Activated T-helper 17 cell treated with anti-CD3 and anti-CD28 coated beads, Interleukin-2, amount 50 U/mL, for 72 hours (primary cell): ENCODE measurements around the gene IKZF2. TPM values are rescaled to one million over a fixed set of nuclear protein-coding genes. Genes with fewer than 3 reads are reported as not detected.

ENCODE experiments used
- ATAC-seq: fragments of 150-1000 bp; cut with Tn5 transposase; replicated peaks from 2 replicates; pipeline ENCODE4 v1.10.0; 2021; ENCODE audit warnings: mild to moderate bottlenecking, moderate library complexity
- H3K27ac Mint-ChIP-seq: one replicate; pipeline ENCODE4 v1.8.0; 2022; ENCODE audit warnings: mixed read lengths
- H3K27me3 Mint-ChIP-seq: one replicate; pipeline ENCODE4 v1.8.0; 2022; ENCODE audit warnings: mixed read lengths
- H3K36me3 Mint-ChIP-seq: one replicate; pipeline ENCODE4 v1.8.0; 2022; ENCODE audit warnings: low read depth, mild to moderate bottlenecking, mixed read lengths
- H3K4me1 Mint-ChIP-seq: one replicate; pipeline ENCODE4 v1.8.0; 2022; ENCODE audit warnings: mixed read lengths
- H3K4me3 Mint-ChIP-seq: one replicate; pipeline ENCODE4 v1.8.0; 2022; ENCODE audit warnings: mild to moderate bottlenecking, mixed read lengths
- H3K9me3 Mint-ChIP-seq: one replicate; pipeline ENCODE4 v1.8.0; 2022; ENCODE audit warnings: mixed read lengths
- total RNA-seq, 2 donors: library from RNA; stranded (reverse); gene quantifications; one replicate each; pipeline ENCODE4 v1.2.3, GENCODE V29; 2022

The IKZF2 gene
- total RNA-seq, 2 donors from 2014 or later: 8.7 to 12.4 TPM

DNA sequence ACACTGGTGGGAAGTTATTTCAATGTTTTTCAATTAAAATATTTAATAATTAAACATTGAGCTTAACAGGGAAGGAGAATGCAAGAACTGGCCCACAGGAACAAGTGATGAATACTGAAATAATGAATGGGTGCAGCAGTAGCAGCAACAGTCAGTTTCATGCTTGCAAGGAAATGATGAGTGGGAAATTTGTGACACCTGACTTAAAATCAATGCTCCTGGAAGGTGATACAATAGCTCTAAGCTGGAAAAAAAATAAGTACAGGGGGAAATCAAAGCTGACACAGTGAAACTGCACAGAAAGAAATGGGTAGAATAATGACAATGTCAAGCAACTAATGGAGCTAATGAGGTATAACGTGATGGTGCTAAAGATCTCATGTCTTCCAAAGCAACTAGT lies 184.5 kb downstream of the IKZF2 start:
- no peaks in the 10 kb centered on the region for H3K36me3 Mint-ChIP-seq
- no peak overlapping the region for H3K4me3 Mint-ChIP-seq
- no peaks in the 10 kb centered on the region for H3K4me1 Mint-ChIP-seq
- no peak for ATAC-seq
- H3K9me3 Mint-ChIP-seq: no peaks in the 10 kb centered on the region
- no peaks in the 10 kb centered on the region for H3K27me3 Mint-ChIP-seq
- H3K27ac Mint-ChIP-seq: no peak overlapping the region

DNA sequence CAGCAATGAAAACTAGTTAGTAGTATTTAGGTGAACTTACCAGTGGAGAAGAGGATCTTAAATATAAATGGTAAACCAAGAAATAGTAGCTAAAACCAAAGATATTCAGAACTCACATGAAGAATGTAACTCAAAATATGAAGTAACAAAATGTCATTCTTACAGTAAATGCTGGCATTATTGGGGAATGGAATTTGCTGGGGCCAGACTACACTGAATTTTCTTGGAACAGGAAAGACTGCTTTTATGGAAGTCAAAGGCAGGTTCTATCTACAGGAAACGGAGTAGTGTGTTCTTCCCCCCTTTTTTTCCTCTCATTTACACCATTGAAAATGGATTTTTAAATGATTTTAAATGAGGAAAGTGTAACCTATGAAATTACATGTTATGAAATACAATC lies 188.7 kb downstream of the IKZF2 start:
- no peak overlapping the region for H3K4me3 Mint-ChIP-seq
- no peak overlapping the region for H3K27ac Mint-ChIP-seq
- no peaks in the 10 kb centered on the region for H3K36me3 Mint-ChIP-seq
- peaks cover 13% of the 10 kb centered on the region for H3K4me1 Mint-ChIP-seq
- no peak for ATAC-seq
- H3K27me3 Mint-ChIP-seq: no peaks in the 10 kb centered on the region
- H3K9me3 Mint-ChIP-seq: no peaks in the 10 kb centered on the region

DNA sequence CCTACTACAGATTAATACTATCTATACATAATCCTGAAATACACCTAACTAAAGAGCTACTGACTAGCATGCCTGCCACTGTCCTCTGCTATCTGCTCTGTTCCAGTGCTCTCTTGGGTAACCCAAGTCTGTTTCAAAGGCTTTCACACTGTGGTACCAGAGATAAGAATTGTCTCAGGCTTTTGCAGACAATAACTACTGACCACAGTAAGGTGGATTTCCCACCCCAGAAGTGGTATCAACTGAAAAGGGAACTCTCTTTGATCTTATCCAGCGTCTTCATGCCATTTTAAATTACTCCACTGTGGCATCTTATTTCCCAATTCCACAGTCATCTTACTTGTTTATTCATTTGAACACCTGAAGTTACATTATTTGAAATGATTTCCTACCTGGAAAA lies 190.2 kb downstream of the IKZF2 start:
- H3K27ac Mint-ChIP-seq: no peak overlapping the region
- ATAC-seq: peak; percentile 56
- no peak overlapping the region for H3K4me3 Mint-ChIP-seq

DNA sequence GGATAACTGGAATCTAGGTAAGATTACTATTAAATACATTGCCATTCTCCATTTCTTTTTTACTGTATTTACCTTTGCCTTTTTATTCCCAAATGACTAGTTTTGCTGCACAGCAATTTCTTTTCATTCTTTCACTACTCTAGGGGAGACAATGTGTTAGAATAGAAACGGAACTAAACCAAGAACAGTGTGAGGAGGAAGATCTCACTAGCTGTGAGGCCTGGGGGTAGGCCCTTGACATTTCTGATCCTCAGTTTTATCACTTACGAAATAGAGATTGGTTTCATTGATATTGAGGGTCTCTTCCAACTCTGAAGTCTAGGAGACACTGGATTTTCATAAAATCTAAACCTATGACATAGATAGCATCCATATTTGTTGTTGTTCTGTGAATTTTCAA lies 191.1 kb downstream of the IKZF2 start:
- peaks cover 16% of the 10 kb centered on the region for H3K4me1 Mint-ChIP-seq
- ATAC-seq: no peak
- H3K27me3 Mint-ChIP-seq: no peaks in the 10 kb centered on the region
- H3K9me3 Mint-ChIP-seq: no peaks in the 10 kb centered on the region
- no peak overlapping the region for H3K4me3 Mint-ChIP-seq
- H3K36me3 Mint-ChIP-seq: no peaks in the 10 kb centered on the region
- H3K27ac Mint-ChIP-seq: no peak overlapping the region

More for the DNA sequence above, 190.2 kb downstream of the IKZF2 start:
- peaks cover 16% of the 10 kb centered on the region for H3K4me1 Mint-ChIP-seq
- H3K27me3 Mint-ChIP-seq: no peaks in the 10 kb centered on the region
- H3K9me3 Mint-ChIP-seq: no peaks in the 10 kb centered on the region
- no peaks in the 10 kb centered on the region for H3K36me3 Mint-ChIP-seq

DNA sequence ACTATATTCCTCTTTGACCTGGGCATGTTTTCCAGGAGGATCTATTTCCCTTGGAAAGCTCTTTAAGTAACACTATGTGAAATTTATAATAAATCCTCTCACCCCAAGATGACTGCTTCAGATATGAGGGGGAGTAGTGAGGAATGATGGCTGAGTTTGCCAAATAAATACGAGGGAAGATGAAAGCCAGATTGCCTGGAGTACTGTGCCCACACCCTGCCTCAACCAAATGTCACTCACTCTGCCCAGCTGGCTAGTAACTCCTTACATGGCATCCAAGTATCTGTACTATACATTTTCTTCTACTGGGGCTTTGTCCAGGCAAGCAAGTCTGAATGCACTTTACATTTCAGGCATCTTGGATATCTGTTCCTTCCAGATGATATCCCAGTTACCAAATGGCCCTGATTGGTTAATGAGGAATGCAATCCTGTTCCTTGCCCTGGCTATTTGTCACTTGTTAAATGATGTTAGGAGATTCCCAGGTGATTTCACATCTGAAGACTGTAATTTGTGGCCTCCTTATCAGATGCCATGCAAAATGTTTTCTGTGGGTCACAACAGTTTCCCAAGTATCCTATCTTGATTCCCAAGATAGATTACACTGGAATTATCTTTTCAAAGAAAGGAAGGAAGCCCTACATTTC lies 191.8 kb downstream of the IKZF2 start:
- no peaks in the 10 kb centered on the region for H3K27me3 Mint-ChIP-seq
- no peak for ATAC-seq
- no peak overlapping the region for H3K4me3 Mint-ChIP-seq
- H3K9me3 Mint-ChIP-seq: no peaks in the 10 kb centered on the region
- no peaks in the 10 kb centered on the region for H3K36me3 Mint-ChIP-seq
- no peak overlapping the region for H3K27ac Mint-ChIP-seq
- peaks cover 16% of the 10 kb centered on the region for H3K4me1 Mint-ChIP-seq

DNA sequence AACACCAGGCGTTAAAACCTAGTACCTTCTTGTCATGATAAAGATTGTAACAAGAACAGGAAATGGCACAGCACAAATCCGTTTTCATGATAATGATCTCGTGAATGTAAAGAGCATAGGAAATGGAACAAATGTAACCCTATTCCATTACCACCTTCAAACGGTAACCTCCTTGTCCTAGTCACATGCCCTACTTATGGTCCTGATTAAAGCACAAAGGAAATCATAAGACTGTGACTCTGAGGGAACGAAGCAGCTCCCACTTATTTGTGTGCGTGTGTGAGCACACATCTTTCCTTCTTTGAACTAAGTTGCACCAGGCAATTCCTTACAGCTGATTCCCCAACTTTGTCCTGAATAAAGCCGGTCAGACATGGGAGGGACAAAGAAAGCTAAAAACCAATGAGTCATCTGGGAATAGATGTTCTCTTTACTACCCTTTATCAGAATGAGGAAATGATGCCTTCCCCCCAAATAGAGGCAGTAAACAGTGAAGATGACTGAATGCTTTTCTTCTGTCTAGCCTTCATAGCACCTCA lies 192.6 kb downstream of the IKZF2 start:
- H3K27me3 Mint-ChIP-seq: no peaks in the 10 kb centered on the region
- peak overlapping the region; percentile 71 for H3K27ac Mint-ChIP-seq
- peak overlapping the region; percentile 71 for H3K4me3 Mint-ChIP-seq
- ATAC-seq: peak; percentile 46
- H3K9me3 Mint-ChIP-seq: no peaks in the 10 kb centered on the region
- H3K36me3 Mint-ChIP-seq: no peaks in the 10 kb centered on the region
- H3K4me1 Mint-ChIP-seq: peaks cover 16% of the 10 kb centered on the region

DNA sequence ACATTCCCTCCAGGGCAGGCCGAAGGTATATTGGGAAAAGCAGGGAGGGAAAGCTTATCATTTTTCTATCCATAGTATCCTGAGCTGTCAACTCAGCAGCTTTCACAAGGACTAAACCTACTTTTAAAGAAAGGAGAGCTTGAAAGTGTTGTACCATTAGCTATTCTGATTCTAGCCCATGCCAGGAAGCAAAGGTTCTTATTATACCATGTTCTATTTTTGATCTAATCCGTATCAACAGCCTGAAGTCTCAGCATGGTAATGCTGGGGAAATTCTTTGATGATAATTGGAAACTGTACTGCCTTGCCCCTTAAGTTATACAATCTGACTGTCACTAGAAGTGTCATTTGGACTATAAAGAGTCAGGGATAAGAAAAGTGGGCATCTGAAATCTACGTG lies 193.3 kb downstream of the IKZF2 start:
- peak overlapping the region; percentile 71 for H3K4me3 Mint-ChIP-seq

DNA sequence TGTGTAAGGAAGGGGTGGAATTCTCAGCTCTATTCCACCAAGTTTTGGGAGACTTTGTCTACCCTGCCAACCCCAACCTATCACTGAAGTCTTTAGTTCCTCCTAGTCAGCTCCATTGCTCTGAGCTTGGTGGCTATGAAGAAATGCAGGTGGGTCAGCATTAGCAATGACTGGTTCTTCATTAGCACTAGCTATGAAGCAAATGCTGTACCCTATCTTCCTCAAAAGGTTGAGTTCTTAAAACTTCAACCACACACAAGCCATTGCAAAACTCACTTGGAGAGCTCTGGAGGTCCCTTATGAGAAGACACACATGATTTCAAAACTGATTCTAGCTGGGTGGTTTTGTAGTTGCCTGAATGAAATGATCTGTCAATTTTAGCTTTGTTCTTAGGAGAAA lies 193.8 kb downstream of the IKZF2 start:
- peak overlapping the region; percentile 71 for H3K27ac Mint-ChIP-seq
- ATAC-seq: peak; percentile 64
- H3K36me3 Mint-ChIP-seq: no peaks in the 10 kb centered on the region
- H3K9me3 Mint-ChIP-seq: peaks cover 2% of the 10 kb centered on the region
- peaks cover 16% of the 10 kb centered on the region for H3K4me1 Mint-ChIP-seq
- H3K27me3 Mint-ChIP-seq: no peaks in the 10 kb centered on the region
- peak overlapping the region; percentile 71 for H3K4me3 Mint-ChIP-seq

More for the DNA sequence above, 193.3 kb downstream of the IKZF2 start:
- H3K27me3 Mint-ChIP-seq: no peaks in the 10 kb centered on the region
- peaks cover 16% of the 10 kb centered on the region for H3K4me1 Mint-ChIP-seq
- no peaks in the 10 kb centered on the region for H3K9me3 Mint-ChIP-seq
- no peaks in the 10 kb centered on the region for H3K36me3 Mint-ChIP-seq
- peak overlapping the region; percentile 71 for H3K27ac Mint-ChIP-seq
- no peak for ATAC-seq

DNA sequence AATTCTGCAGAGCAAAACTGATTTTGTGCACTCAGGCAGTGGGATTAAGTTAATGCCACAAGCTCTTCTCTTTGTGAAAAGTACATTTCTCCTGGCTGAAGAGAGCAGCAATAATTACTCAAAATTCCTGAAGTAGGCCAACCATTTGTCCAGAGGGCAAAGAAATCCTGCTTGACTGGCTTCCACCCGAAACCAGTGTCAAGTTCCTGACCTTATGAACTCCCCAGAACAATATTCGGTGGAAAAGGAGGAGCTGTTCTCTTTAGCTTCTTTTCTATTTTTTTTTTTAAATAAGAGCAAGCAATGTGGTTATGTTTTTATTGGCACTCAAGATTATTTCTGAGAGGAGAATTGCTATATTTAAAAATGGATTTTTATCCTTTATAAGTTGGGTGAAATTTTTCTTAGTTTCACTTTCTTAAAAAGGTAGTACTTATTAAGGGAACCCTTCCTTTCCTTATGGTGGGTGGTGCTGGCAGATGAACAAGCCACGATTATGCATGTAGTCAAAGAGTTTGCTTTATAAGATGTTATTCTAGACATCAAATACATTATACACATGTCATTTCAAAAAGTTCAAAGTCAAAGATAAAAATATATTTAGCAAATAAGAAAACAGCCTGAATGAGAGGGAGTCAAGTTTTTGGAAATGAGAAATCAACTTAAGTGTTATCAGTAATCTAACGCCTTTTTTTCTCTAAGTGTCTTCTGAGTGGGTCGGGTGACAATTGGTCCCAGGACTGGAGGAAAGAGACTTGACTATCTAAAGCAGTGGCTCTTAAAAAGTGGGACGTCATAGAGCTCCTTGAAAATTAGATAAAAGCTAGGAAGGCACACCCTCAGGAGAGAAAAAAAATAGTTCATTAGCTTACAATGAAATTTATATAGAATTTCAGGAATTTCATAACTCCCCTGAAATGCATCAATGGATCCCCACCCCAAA lies 194.5 kb downstream of the IKZF2 start:
- no peaks in the 10 kb centered on the region for H3K27me3 Mint-ChIP-seq
- no peak for ATAC-seq
- H3K27ac Mint-ChIP-seq: no peak overlapping the region
- H3K9me3 Mint-ChIP-seq: peaks cover 5% of the 10 kb centered on the region
- H3K4me3 Mint-ChIP-seq: peak overlapping the region; percentile 71
- H3K4me1 Mint-ChIP-seq: peaks cover 16% of the 10 kb centered on the region
- H3K36me3 Mint-ChIP-seq: no peaks in the 10 kb centered on the region

DNA sequence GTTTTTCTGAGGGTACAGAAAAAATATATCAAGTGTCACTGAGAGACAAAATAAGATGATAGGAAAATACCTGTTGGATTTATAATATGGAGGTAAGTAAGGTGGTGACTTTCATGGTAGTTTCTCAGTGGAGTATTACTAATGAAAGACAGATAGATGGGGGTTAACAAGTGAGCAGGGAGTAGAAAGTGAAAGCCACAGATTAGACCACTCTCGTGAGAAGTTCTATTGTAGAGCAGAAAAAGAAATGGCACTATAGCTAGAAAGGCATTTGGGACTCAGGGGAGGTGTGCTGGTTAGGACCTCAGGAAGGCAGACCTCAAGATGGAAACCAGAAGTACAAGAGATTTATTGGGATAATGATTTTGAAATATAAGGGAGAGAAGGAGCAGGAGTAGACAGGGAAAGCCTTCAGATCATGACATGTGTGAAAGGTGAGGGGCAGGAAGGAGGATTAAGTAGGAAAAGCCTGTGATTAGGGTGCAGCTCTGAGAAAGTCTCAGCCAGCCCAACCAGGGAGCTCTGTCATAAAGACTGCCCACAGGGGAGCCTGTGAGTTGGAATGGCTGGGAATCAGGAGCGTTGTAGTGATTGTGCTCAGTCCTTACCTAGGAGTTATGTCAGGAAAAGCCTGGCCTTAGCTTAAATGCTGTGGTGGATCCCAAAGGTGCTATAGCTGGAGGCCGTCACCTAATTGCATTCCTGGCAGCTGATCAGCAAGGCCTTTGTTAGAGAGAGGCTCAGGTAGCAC lies 198.1 kb downstream of the IKZF2 start:
- no peak overlapping the region for H3K27ac Mint-ChIP-seq
- peaks cover 11% of the 10 kb centered on the region for H3K9me3 Mint-ChIP-seq
- no peak overlapping the region for H3K4me3 Mint-ChIP-seq
- ATAC-seq: no peak
- no peaks in the 10 kb centered on the region for H3K27me3 Mint-ChIP-seq
- no peaks in the 10 kb centered on the region for H3K36me3 Mint-ChIP-seq
- peaks cover 10% of the 10 kb centered on the region for H3K4me1 Mint-ChIP-seq

DNA sequence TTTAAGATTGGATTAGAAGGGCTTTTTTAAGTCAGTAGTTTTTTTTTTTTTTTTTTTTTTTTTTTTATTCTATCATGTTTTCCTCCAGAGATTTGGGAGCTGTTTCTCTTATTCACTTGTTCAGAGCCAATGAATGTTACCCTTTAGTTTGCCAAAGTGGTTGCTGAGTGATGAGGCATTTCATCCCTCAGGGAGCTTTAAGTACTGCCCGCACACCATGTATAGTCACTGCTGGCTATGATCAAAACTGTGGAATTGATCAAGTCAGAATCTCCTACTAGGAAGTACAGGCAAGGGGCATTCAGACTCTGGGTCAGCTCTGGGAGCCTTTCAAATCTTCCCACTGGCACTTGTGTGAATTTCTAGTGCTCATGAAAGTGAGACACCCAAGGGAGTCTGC lies 201.6 kb downstream of the IKZF2 start:
- Mint-ChIP-seq H3K27ac (no peak overlapping the region), H3K9me3 (peaks cover 11% of the 10 kb centered on the region), H3K27me3 (no peaks in the 10 kb centered on the region), H3K4me3 (no peak overlapping the region), H3K4me1 (no peaks in the 10 kb centered on the region), H3K36me3 (no peaks in the 10 kb centered on the region)
- ATAC-seq: no peak

Other genes starting within 250 kb of the IKZF2 start
- 1 to 10 TPM; 7.2 TPM for gene SPAG16, start 132.9 kb upstream of the IKZF2 start, total RNA-seq